ENCODE measurements around the gene ZNF697.
A peak's percentile ranks its signal among the peaks of the same experiment; 100 is the strongest.
"Not testable (repeated sequence)": the region's sequence is repeated elsewhere in the genome, so short reads cannot be mapped to it uniquely, and the experiment has no call there.

ZNF697 gene

DNA sequence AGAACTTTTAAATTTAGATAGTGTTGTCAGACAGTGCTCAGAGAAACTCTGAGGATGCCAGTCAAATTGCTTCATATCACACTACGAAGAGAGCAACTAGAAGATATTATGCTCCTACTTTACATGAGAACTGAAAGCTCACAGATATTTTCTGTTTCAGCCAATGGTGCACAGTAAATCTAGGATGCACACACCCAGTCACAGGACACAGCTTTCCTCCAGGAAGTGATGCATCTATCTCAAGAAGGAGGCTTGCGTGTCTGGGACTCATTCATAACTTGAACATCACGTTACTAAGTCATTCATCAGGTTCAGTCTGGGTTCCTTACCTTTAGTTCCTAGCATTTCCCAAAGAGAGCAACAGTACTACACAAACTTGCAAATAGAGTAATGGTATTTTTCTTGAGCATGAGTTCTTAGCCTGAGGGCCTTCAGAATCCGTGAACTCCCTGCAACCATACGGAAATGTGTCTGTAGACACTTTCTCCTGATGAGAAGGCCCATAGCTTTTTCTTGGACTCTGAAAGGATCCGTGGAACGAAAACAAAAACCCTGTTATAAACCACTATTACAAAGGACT, 12.2 kb downstream of the ZNF697 start:
- Histone ChIP-seq H3K27ac (no peak overlapping the region), H3K4me3 (no peak overlapping the region)

DNA sequence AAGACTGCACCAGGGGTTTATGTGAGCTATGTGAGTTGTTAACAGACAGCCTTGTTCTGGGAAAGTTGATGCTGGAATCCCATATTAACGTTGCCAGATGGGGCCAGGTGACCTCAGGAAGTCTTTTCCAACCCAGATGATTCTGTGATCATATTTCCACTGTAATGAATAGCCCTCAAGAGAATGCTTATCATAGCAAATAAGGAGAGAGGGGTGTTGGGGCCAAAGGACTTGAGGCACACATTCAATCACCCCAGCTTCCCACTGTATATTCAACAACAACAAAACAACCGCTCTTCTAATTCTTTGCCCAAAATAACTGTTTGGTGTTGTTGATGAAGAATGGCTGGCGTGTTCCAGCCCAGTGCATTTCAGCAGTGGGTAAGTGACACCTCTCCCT, 14.1 kb downstream of the ZNF697 start:
- H3K27ac ChIP-seq = no peak overlapping the region
- H3K4me3 ChIP-seq = no peak overlapping the region

DNA sequence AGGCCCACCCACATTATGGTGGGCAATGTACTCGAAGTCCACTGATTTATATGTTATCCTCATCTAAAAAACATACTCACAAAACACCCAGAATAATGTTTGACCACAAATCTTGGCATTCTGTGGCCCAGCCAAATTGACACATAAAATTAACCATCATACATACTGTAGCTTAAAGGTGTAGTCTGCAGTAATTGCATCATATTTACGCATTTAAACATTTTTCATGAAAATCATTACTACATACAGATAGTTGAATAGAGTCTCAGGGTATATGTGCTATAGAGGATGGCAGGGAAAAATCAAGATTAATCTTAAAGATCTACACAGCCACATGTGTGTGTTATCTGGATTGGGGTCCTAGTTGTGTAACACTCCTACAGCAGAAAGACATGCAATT, 14.5 kb downstream of the ZNF697 start:
- Histone ChIP-seq H3K27ac (no peak overlapping the region), H3K4me3 (no peak overlapping the region)

DNA sequence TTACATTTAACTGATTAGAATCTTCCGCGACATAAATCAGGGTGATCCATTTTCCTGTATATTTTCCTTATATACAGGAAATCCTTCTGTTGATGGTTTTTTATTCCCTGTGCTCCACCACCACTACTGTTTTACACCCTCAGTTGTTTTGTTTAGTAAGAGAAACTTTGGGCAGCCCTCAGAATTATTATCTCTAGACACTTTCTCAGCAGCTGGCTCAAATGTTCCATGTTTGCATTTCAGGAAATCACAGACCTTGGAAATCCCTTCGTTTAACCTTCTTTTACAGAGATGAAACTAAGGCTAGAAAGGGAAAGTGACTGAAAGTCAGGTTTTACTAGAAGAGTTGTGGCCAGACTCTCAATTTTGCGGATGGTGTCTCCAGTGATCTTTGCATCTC, 15.2 kb downstream of the ZNF697 start:
- Histone ChIP-seq H3K27ac (peak overlapping the region in 1 of 21 experiments; percentile 66), H3K4me3 (no peak overlapping the region)

DNA sequence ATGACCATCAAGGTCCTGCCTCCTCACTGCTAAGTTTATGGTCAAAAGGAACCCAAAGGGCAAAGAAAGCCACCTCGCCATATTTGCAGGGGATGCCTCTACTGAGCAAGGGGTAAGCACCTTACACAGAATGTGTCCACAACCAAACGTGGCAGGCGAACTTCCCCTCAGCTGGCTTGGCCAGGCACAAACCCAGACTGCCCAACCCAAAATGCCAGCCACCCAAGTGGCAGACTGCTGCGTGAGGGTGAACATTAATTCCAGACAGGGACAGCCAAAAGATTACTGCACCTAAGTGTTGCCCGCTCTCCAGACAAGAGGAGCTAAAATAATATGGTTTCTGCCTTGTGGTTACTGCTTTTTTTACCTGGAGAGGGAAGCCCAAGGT, 16.0 kb downstream of the ZNF697 start:
- Histone ChIP-seq H3K4me3 (no peak overlapping the region), H3K27ac (peak overlapping the region in 12 of 21 experiments; percentile 2 to 71 (median 54))

DNA sequence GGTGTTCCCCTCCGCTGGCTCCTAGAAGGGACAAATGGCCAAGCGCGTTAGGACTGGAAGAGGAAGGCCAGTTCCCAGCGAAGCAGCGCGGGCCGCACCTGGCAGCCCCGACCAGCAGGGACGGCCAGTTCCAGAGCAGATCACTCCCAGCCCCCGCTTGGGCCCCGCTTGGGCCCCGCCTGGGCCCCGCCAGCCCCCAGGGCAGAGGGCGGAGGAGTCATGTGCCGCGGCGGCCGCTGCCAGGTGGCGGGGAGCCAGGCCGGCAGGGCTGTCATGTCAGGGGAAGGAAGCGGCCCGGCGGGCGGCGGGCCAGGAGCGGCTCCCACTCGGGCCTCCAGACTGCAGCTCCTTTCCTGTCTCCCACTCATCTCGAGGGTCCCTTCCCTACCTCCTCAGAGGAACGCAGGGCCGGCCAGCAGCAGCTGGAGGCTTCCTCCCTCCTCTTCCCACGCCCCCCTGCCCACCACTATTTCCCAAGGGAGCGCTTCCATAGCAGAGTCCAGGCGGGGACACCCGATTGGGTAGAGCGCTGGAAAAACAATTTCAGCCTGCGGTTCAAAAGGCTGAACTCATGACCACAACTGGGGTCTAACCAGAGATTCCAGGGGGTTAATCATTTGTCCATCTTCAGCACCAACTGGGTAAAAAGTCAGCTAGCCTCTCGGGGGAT, 16.5 kb downstream of the ZNF697 start:
- peak overlapping the region in 6 of 7 experiments; percentile 3 to 28 (median 19) for H3K4me3 ChIP-seq

DNA sequence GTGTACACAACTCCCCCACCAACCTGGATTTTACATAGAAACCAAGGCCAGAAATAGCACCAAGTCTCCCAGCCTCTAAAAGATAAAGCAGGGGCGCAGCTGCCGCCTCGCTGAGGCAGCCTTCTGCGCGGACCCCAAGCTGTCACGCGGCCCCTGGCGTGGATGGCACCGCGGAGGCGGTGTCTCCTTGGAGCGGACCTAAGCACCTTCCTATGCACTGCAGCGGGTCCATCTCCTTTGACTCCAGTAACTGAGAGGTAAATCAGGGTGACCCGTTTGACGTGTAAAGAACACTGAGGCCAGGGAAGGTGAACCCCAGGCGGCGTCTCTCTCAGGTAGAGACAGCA, 17.0 kb downstream of the ZNF697 start:
- Histone ChIP-seq H3K27ac (peak overlapping the region in 10 of 21 experiments; percentile 2 to 71 (median 60)), H3K4me3 (peak overlapping the region in 6 of 7 experiments; percentile 3 to 28 (median 19))

More for the DNA sequence above, 16.5 kb downstream of the ZNF697 start:
- peak overlapping the region in 14 of 21 experiments; percentile 2 to 71 (median 54) for H3K27ac ChIP-seq

DNA sequence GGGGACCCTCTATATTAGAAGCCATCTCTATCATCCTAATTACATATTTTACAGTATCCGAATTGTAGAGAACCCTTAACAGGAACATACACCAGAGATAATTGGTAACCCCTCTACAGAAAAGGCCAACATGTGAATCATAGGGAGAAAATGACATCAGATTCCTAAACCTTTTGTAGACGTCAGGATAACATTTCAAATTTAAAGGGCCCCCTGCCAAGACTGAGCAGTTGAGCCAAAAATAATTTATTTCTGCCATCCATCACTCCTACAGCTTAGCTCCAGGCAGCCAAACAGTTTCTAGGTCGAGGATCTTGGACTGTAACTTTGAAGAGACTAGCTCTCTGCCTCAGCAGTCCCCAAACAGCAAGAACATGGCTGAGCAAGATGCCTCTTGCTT, 21.2 kb downstream of the ZNF697 start:
- no peak overlapping the region for H3K4me3 ChIP-seq
- H3K27ac ChIP-seq = peak overlapping the region in 1 of 21 experiments; percentile 2

DNA sequence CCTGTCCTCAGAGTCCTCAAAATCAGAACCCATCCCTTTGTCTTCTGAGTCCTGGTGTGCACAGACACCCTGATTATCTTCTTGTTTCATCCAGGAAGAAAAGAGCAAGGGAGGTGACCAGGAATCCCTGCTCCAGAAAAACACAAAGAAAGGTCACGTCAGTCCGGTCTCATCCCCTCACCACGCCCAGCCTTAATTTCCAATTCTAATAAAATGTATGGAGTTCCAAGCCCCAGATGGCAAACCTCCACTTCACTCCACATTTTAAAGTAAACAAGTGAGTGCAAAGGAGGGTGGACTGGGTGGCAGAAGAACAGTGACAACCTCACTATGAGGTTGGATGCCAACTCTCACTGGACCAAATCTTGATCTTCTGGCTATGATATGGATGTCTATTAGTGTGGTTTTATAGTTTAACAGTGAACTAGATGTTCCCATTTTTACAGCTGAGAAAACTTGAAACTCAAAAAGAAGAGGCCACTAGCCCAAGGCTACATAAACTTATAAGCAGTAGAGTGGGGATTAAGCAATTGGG, 22.0 kb downstream of the ZNF697 start:
- H3K27ac ChIP-seq = no peak overlapping the region

DNA sequence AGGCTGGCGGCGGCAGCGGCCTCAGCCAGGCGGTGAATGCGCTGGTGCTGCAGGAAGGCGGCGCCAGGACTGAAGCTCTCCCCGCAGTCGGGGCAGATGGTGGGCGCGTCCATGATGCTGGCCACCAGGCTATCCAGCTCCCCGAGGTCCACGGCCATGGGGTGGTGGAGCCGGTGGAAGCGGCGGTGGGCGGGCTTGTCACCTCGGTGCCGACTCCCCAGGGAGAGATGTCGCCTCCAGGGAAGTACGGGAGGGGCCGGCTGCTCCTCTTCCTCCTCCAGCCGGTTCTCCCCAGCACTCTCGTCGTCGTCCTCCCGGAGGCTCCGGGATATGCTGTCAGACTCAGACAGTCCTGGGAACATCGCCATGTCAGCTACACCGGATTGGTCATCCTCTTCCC, 24.4 kb downstream of the ZNF697 start:
- no peak overlapping the region for H3K4me3 ChIP-seq
- no peak overlapping the region for H3K27ac ChIP-seq

More for the DNA sequence above, 22.0 kb downstream of the ZNF697 start:
- H3K4me3 ChIP-seq = no peak overlapping the region

DNA sequence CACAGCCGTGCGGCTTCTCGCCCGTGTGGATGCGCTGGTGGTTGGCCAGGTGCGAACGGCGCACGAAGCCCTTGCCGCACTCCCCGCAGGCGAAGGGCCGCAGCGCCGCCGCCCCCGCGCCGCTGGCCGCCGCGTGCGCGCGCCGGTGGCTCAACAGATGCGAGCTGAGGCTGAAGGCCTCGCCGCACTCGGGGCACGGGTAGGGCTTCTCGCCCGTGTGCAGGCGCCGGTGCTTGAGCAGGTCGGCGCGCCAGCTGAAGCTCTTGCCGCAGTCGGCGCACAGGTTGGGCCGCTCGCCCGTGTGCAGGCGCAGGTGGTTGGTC, 24.9 kb downstream of the ZNF697 start:
- Histone ChIP-seq H3K27ac (no peak overlapping the region), H3K4me3 (no peak overlapping the region)

DNA sequence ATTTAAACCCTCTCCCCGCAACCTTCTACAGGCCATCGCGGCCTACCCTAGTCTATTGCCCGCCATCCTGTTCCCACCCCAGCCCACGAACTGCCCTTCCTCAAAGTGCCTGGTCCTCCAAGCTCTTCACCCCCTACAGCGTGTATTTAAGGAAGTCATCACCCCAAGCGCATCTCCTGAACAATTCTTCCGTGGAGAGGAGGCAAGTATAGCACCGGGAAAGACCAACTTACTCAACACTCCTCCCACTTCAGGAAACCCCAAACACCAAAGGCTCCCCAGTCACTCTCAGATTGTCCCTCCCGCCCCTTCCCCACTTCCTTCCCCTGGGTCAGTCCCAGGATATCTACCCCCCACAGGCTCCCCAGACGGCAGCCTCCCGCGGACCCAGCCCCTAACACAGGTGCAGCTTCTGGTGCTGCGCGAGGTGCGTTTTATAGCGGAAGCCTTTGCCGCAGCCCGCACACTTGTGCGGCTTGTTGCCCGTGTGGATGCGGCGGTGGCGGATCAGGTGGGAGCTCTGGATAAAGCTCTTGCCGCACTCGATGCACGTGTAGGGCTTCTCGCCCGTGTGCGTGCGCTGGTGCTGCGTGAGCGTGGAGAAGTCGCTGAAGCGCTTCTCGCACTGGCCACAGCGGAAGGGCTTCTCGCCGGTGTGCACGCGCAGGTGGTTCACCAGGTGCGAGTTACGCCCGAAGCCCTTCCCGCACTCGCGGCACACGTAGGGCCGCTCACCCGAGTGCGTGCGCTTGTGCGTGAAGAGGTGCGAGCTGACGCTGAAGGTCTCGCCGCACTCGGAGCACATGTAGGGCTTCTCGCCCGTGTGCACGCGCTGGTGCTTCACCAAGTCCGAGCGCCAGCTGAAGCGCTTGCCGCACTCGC, 25.5 kb downstream of the ZNF697 start:
- no peak overlapping the region for H3K4me3 ChIP-seq
- no peak overlapping the region for H3K27ac ChIP-seq

DNA sequence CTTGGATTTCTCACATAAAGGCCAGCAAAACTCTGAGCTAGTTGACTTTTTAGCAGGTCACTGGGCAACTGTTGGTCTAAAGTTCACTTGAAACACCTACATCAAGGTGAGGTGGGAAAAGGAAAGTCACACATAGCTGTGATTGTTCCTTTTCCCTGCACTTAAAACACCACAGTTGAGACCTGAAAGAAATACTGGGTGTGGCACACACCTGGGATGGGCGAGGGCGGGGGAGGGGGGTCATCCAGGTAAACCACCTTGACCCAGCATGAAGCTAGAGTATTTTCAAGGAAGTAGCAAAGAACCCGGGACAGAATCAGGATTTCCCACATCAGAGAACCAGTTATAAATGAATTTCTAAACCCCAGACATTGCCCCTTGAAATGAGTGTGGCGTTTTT, 26.4 kb downstream of the ZNF697 start:
- H3K27ac ChIP-seq = no peak overlapping the region
- H3K4me3 ChIP-seq = no peak overlapping the region

DNA sequence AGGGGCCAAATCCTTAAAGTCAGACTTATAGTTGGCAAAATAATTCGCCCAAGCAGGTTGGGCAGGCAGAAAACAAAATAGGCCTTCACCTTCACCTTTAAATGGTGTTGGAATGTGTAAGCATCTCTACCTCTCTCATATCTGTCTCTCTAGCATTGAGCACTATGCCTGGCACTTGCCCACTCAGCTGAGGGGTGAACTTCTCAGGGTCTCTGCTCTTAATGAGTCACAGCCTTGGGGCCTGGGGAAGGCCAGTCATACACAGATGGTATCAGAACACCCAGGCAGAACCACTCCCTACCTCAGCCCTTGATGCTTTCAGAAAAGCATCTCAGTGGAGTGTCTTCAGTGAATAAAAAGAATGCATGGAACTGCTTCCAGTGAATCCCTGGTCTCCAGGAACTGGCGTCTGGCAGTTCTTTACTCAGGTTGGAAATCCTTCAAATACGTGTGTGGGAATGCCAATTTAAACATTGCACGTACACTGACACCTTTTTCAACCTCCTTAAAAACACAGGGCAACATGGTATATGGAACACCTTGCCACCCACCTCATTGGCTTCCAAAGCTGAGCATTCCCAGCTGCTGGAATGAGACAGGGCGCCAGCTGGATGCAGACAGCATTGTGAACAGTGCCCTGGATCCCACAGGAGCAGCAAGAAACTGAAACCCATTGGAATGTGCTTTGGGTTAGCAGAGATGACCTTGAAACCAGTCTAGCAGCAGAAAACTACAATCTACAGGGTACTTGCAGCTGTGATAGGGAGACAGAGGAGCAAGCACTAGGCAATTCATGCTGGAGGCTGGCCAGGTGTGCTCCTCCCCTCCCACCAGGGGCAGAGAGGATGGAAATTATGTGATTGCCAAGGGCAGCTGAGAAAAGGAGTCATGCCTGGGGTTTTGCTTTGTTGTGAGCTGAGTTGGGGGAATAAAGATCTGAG, 30.0 kb downstream of the ZNF697 start:
- Histone ChIP-seq H3K27ac (peak overlapping the region in 1 of 21 experiments; percentile 17), H3K4me3 (no peak overlapping the region)

DNA sequence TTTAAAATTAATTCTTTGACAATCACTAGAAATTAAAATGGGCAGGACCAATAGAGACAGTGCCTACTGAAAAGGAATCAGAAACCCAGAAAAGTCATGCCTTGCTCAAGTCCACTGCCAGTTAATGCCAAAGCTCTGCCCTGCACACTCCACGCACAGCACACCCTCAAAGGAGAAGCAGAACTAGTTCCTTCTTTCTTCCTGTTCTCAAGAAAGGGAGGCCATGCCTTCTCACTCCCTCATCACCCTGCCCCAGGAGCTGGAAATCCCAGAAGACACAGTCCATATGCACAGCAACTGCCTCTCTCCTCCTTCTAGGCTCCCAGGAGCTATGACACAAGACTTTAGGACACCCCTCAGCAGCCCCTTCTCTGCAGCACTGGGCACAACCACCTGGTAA, 31.3 kb downstream of the ZNF697 start:
- H3K27ac ChIP-seq = not testable (repeated sequence)

DNA sequence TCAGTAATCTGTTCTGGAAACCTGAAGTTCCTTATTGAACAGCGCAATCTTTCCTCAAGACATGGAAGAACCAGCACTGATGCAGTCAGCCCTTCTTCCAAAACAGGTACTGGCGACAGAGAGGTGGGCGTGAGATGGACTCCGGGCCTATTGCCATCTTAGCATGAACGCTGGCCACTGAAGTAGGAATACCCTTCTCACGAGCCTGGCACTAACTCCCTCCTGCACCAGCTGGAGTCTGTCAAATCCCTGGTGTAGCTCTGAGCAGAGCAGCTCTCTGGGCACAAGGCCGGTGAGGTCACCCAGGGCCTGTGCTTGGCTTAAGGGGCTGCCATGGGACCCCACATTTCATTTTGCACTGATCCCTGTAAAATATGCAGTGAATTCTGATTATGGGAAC, 33.0 kb downstream of the ZNF697 start:
- H3K27ac ChIP-seq, H3K4me3 ChIP-seq: not testable (repeated sequence)

More for the DNA sequence above, 31.3 kb downstream of the ZNF697 start:
- not testable (repeated sequence) for H3K4me3 ChIP-seq

DNA sequence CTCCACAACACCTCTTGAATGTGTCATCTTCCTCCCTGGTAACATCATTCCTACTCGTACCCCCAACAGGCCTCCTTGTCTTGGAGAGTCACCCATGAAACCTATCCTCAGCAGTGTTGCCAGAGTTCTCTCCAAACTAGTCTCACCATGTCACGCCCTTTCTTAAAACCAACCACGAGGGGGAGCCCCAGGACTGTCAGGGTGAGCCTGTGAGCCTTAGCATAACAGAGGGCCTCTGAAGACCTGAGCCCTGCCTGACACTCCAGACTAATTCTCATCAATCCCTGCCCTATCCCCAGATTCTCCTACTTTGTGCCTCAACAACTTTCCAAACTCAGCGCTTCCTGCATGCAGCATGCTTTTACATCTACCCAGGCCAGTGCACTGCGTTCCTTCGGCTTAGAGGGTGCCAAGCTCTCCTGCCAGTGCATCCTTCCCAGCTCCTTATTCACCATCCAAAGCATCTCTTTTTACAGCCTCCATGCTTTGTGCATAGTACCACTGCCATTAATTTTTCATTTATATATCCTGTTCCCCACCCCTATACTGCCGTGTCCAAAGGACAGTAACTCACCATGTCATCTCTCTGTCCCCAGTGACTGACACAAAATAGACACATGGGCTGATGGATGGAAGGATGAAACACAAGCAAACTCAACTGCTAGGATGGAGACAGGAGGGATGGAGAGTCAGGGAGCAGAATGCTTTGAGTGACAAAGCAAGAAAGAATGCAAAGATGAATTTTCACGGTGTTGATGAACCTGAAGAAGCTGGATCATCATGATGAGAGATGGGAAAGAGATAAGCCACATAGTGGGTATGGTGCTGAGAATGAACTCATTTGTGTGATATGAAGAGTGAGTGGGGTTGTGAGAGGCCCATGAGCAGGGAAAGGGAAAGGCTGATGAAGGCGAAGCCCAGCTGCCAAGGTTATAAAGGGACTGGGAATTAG, 34.0 kb downstream of the ZNF697 start:
- H3K4me3 ChIP-seq = no peak overlapping the region
- no peak overlapping the region for H3K27ac ChIP-seq

DNA sequence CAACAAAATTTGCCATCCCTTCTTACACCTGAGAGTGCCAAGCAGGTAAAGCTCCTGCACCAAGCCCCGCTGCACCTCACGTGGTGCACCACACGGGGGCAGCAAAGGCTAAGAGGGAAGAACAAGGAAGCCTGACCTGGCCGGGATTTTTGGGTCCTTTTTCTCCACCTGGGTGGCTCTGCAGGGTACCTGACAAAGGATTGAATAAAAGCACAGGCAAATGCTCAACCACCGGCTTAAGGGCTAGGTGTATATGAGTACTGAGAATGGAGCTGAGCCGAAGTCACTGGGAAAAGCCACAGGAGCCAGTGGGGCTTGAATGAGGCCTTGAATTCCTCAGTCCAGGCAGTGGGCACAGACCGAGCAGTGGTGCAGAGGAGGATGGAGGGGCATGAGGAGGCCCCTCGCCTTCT, 36.4 kb downstream of the ZNF697 start:
- no peak overlapping the region for H3K27ac ChIP-seq
- no peak overlapping the region for H3K4me3 ChIP-seq
